GM12878 (cell line): Measurements from ENCODE around the gene TNK1. TPM values are rescaled to one million over a fixed set of nuclear protein-coding genes. Genes with fewer than 3 reads are reported as not detected.

Source experiments
- ATAC-seq: fragments of 200-7000 bp; cut with Tn5 transposase; 3 replicates; pipeline ENCODE4 v1.9.1; 2020; ENCODE audit warnings: mild to moderate bottlenecking, moderate library complexity
- BruUV-seq: library from RNA; stranded (reverse); fragments of 400-500 nt; replicated peaks from 2 replicates; lab custom pipeline; 2021; lab: Mats Ljungman, UMichigan
- CTCF ChIA-PET: fragments of 300-600 bp; sonication (Branson Sonifier 250); formaldehyde crosslinking; extraction: SDS; loops from one replicate; lab custom pipeline; 2021; ENCODE audit warnings: inconsistent platforms; lab: Yijun Ruan, JAX
- POLR2A ChIA-PET: fragments of 350-600 bp; formaldehyde crosslinking; extraction: SDS; loops from one replicate; lab custom pipeline; 2021; ENCODE audit warnings: inconsistent platforms; lab: Charles Lee
- RAD21 ChIA-PET: fragments of 300-600 bp; sonication (Branson Sonifier 250); formaldehyde crosslinking; loops from one replicate; lab custom pipeline; 2023; ENCODE audit warnings: antibody characterized with exemption; ENCODE audit not compliant: unreplicated experiment; lab: Charles Lee
- SMC1A ChIA-PET: fragments of 300-600 bp; sonication (Branson Sonifier 250); formaldehyde crosslinking; loops from one replicate; lab custom pipeline; 2023; ENCODE audit not compliant: unreplicated experiment, uncharacterized antibody; lab: Charles Lee
- DNase-seq: peaks from one replicate; pipeline ENCODE4 v3.0.0-alpha.2; 2011; ENCODE audit warnings: low read depth, low spot score
- FAIRE-seq: peaks from 3 replicates; lab custom pipeline; 2011; peaks lifted over from hg19 to GRCh38; lab: Jason Lieb, UNC
- H2AFZ ChIP-seq: 2 replicates; pipeline ENCODE4 v1.6.0; 2011; ENCODE audit warnings: low read depth, low read length, control low read depth; ENCODE audit not compliant: control insufficient read depth
- H3K27ac ChIP-seq: 2 replicates; pipeline ENCODE4 v1.5.1; 2011; ENCODE audit warnings: control low read depth; ENCODE audit not compliant: control insufficient read depth, insufficient read depth
- H3K27me3 ChIP-seq, 2 experiments: replicated peaks in 1 of 2; 2 replicates each; pipeline versions ENCODE4 v1.6.0 to v1.6.1; 2011; ENCODE audit warnings: low read length in 1 of 2; ENCODE audit not compliant: control insufficient read depth in 2 of 2, insufficient read depth in 2 of 2
- H3K36me3 ChIP-seq, 2 experiments: 2 replicates each; pipeline ENCODE4 v1.5.1; 2011; ENCODE audit warnings: low read length in 1 of 2; ENCODE audit not compliant: control insufficient read depth in 2 of 2, insufficient read depth in 2 of 2
- H3K4me1 ChIP-seq: 2 replicates; pipeline ENCODE4 v1.6.1; 2011; ENCODE audit warnings: mild to moderate bottlenecking, low read length, moderate library complexity, mixed read lengths; ENCODE audit not compliant: control insufficient read depth, insufficient read depth
- H3K4me2 ChIP-seq: 2 replicates; pipeline ENCODE4 v1.6.0; 2011; ENCODE audit warnings: control low read depth; ENCODE audit not compliant: control insufficient read depth, insufficient read depth
- H3K4me3 ChIP-seq: fragments of 200-600 bp; sonication (generic); 2 replicates; pipeline ENCODE4 v1.5.1; 2016
- H3K79me2 ChIP-seq: 2 replicates; pipeline ENCODE4 v1.6.0; 2011; ENCODE audit warnings: low read length; ENCODE audit not compliant: control insufficient read depth, insufficient read depth
- H3K9ac ChIP-seq: 2 replicates; pipeline ENCODE4 v1.8.0; 2011; ENCODE audit warnings: low read length, control low read depth, mixed read lengths; ENCODE audit not compliant: control insufficient read depth, insufficient read depth
- H3K9me3 ChIP-seq: replicated peaks from 3 replicates; pipeline ENCODE4 v1.5.1; 2011; ENCODE audit warnings: mild to moderate bottlenecking, low read length; ENCODE audit not compliant: control insufficient read depth, insufficient read depth
- H4K20me1 ChIP-seq: 2 replicates; pipeline ENCODE4 v1.6.0; 2011; ENCODE audit not compliant: control insufficient read depth, insufficient read depth
- ATF2 ChIP-seq: IDR thresholded peaks from 2 replicates; pipeline ENCODE4 v1.6.1; 2012; ENCODE audit warnings: low read length, inconsistent platforms
- CBFB ChIP-seq: IDR thresholded peaks from 2 replicates; pipeline ENCODE4 v1.6.1; 2016; ENCODE audit warnings: antibody characterized with exemption, low read depth
- DPF2 ChIP-seq: fragments of 450-650 bp; IDR thresholded peaks from 2 replicates; pipeline ENCODE4 v1.6.1; 2017; ENCODE audit warnings: mild to moderate bottlenecking
- EP300 ChIP-seq, 2 experiments: fragments of 150-350 bp in 1 of 2; IDR thresholded peaks; 2 replicates each; pipeline ENCODE4 v1.6.1; 2011 to 2012; ENCODE audit warnings: low read depth in 2 of 2, low read length in 2 of 2, borderline replicate concordance in 1 of 2, improper control_type of control experiment in 1 of 2, inconsistent platforms in 1 of 2; ENCODE audit not compliant: control insufficient read depth in 1 of 2
- FOXK2 ChIP-seq: fragments of 450-650 bp; IDR thresholded peaks from 2 replicates; pipeline ENCODE4 v1.6.1; 2017; ENCODE audit warnings: mild to moderate bottlenecking, moderate library complexity
- FOXM1 ChIP-seq: IDR thresholded peaks from 2 replicates; pipeline ENCODE4 v1.6.1; 2012; ENCODE audit warnings: low read depth, mild to moderate bottlenecking, inconsistent platforms, low read length, moderate library complexity
- GABPA ChIP-seq: IDR thresholded peaks from 2 replicates; pipeline ENCODE4 v1.6.1; 2014; ENCODE audit warnings: antibody characterized with exemption, low read depth, mild to moderate bottlenecking, inconsistent platforms
- LARP7 ChIP-seq: fragments of 450-650 bp; IDR thresholded peaks from 2 replicates; pipeline ENCODE4 v1.6.1; 2017; ENCODE audit warnings: mild to moderate bottlenecking
- MEF2A ChIP-seq: IDR thresholded peaks from 2 replicates; pipeline ENCODE4 v1.6.1; 2011; ENCODE audit warnings: low read depth, mild to moderate bottlenecking, low read length, moderate library complexity; ENCODE audit not compliant: insufficient read depth
- MTA2 ChIP-seq: fragments of 450-650 bp; IDR thresholded peaks from 2 replicates; pipeline ENCODE4 v1.6.1; 2016; ENCODE audit warnings: low read depth, mild to moderate bottlenecking, moderate library complexity
- MTA3 ChIP-seq: IDR thresholded peaks from 2 replicates; pipeline ENCODE4 v1.6.1; 2012; ENCODE audit warnings: low read length, inconsistent platforms, borderline replicate concordance
- NR2F1 ChIP-seq: fragments of 450-650 bp; conservative IDR thresholded peaks from 2 replicates; pipeline ENCODE4 v1.6.1; 2017; ENCODE audit warnings: mild to moderate bottlenecking
- PAX5 ChIP-seq: IDR thresholded peaks from 2 replicates; pipeline ENCODE4 v1.6.1; 2011; ENCODE audit warnings: low read depth, low read length, borderline replicate concordance
- RB1 ChIP-seq: fragments of 450-650 bp; formaldehyde crosslinking; IDR thresholded peaks from 2 replicates; pipeline ENCODE4 v1.6.1; 2017; ENCODE audit warnings: mild to moderate bottlenecking, borderline replicate concordance
- STAT1 ChIP-seq: fragments of 450-650 bp; conservative IDR thresholded peaks from 2 replicates; pipeline ENCODE4 v1.6.1; 2014; ENCODE audit warnings: antibody characterized with exemption, mild to moderate bottlenecking
- WGBS: methylation state at CpG from one replicate; pipeline ENCODE4 v1.1.6; 2016; ENCODE audit warnings: low lambda C conversion rate; ENCODE audit not compliant: insufficient replicate concordance, insufficient coverage; ENCODE audit errors: missing lambda C conversion rate; 5-methylcytosine and 5-hydroxymethylcytosine counted together
- in situ Hi-C: fragments of 300-500 bp; cut with MboI; formaldehyde crosslinking; loops from 9 replicates; pipeline ENCODE4 v1.14.3; 2018; ENCODE audit warnings: mixed read lengths
- intact Hi-C: fragments of 100-400 bp; cut with micrococcal nuclease; formaldehyde crosslinking; loops from one replicate; pipeline ENCODE4 v1.14.2; 2022; ENCODE audit not compliant: unreplicated experiment
- polyA plus RNA-seq, 11 experiments: library from polyadenylated mRNA; depleted of rRNA in 4 of 11; unstranded in 6 of 11; stranded (reverse) in 5 of 11; fragments of >200 nt; fragmentation: Nextera tagmentation in 4 of 11; fragmentation: Illumina TruSeq in 1 of 11; extraction: Ambion mirVana in 4 of 11; extraction: Trizol in 1 of 11; gene quantifications; 1 replicate in 1 of 11; 2 replicates in 10 of 11; pipeline versions ENCODE4 v1.2.1 to v1.2.3, GENCODE V29; 2011 to 2016; ENCODE audit warnings: inconsistent platforms in 2 of 11, missing spikeins in 2 of 11, low read depth in 1 of 11
- total RNA-seq, 4 experiments: library from RNA; depleted of rRNA in 3 of 4; stranded (reverse); fragments of >200 nt in 3 of 4; fragmentation: Illumina TruSeq in 1 of 4; extraction: Trizol in 1 of 4; gene quantifications; 2 replicates each; pipeline versions ENCODE4 v1.2.1 to v1.2.3, GENCODE V29; 2013 to 2021
- TF ChIP-seq, protein P1 (sequence below): fragments of 150-350 bp; IDR thresholded peaks from 2 replicates; pipeline ENCODE4 v1.6.1; 2014; ENCODE audit warnings: mild to moderate bottlenecking, low read depth, low read length
- TF ChIP-seq, protein P2 (sequence below): fragments of 450-650 bp; IDR thresholded peaks from 2 replicates; pipeline ENCODE4 v1.6.1; 2017; ENCODE audit warnings: low read depth, mild to moderate bottlenecking, moderate library complexity

The TNK1 gene
- total and polyA plus RNA-seq, 10 of the 15 experiments (the other 5 are each of a cell fraction or from before 2014, with no cell fraction given): 0.06 to 2.5 (median 0.70) TPM

DNA sequence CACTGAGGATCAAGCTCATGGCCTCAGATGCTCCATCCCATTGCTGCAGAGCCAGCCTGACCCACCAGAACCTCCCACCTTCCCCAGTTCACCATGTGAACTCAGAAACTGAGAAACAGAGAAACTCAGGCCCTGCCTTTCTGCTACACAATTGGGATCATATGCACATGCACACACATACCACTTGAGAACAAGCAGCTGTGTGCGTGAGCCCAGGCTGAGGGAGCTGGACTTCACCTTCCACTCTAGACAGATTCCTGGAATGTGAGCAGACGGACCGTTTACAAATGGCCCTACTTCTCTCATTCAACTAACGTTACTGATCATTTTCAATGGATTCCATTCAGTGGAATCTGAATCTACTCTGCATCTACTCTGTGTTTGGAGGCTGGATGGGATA is 42.8 kb downstream of the TNK1 start (continued):
- TF ChIP-seq, protein P1, sequence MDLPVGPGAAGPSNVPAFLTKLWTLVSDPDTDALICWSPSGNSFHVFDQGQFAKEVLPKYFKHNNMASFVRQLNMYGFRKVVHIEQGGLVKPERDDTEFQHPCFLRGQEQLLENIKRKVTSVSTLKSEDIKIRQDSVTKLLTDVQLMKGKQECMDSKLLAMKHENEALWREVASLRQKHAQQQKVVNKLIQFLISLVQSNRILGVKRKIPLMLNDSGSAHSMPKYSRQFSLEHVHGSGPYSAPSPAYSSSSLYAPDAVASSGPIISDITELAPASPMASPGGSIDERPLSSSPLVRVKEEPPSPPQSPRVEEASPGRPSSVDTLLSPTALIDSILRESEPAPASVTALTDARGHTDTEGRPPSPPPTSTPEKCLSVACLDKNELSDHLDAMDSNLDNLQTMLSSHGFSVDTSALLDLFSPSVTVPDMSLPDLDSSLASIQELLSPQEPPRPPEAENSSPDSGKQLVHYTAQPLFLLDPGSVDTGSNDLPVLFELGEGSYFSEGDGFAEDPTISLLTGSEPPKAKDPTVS: no peak
- TF ChIP-seq ATF2 (no peak), GABPA (no peak), EP300 (IDR thresholded peaks at IDR 0.05; ENCODE audit: borderline replicate concordance in 1 of 2, control insufficient read depth in 1 of 2, low read depth in 2 of 2, low read length in 2 of 2) (no peak), FOXK2 (no peak), CBFB (no peak), NR2F1 (no peak), FOXM1 (no peak), PAX5 (no peak)
- TF ChIP-seq, all 136 proteins: peak for 0

GRCh38 chr17:7425316-7425715 is 44.4 kb downstream of the TNK1 start, which contains the start of gene SPEM2:
TSS of gene SPEM2 (plus strand) at chr17:7425616. CDS start at chr17:7425689, 73 bp downstream.
- no peak within 1 kb of the TSS for H3K4me3 ChIP-seq
- H3K27ac ChIP-seq: no peak within 1 kb of the TSS
- no peak within 1 kb of the TSS for H3K9ac ChIP-seq
- H3K9me3 ChIP-seq: no peaks in the 10 kb centered on the region
- TF ChIP-seq, protein P2, sequence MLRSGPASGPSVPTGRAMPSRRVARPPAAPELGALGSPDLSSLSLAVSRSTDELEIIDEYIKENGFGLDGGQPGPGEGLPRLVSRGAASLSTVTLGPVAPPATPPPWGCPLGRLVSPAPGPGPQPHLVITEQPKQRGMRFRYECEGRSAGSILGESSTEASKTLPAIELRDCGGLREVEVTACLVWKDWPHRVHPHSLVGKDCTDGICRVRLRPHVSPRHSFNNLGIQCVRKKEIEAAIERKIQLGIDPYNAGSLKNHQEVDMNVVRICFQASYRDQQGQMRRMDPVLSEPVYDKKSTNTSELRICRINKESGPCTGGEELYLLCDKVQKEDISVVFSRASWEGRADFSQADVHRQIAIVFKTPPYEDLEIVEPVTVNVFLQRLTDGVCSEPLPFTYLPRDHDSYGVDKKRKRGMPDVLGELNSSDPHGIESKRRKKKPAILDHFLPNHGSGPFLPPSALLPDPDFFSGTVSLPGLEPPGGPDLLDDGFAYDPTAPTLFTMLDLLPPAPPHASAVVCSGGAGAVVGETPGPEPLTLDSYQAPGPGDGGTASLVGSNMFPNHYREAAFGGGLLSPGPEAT: no peak
- TF ChIP-seq MEF2A (no peak), STAT1 (no peak), LARP7 (no peak), MTA2 (no peak), RB1 (no peak), MTA3 (no peak), DPF2 (no peak)
- H3K36me3 ChIP-seq: no peaks in the 10 kb centered on the region
- ChIA-PET POLR2A (no interaction called here), CTCF (no interaction called here), RAD21 (interaction anchor here (1.3 kb wide), 1 partner anchor 10 kb away, joined by 3 read pairs; the partner anchor contains the start of gene TMEM102), SMC1A (no interaction called here)
- 27% methylated on average over 7 of the region's 7 CpGs for WGBS
- H4K20me1 ChIP-seq: no peaks in the 10 kb centered on the region
- H3K79me2 ChIP-seq: no peaks in the 10 kb centered on the region
- FAIRE-seq: no peak
- no peaks in the 10 kb centered on the region for H3K4me1 ChIP-seq
- in situ Hi-C loops (no loop called here), intact Hi-C loops (no loop called here)
- BruUV-seq: no TSS peak
- no peak for DNase-seq
- ATAC-seq: no peak
- no peak within 1 kb of the TSS for H3K4me2 ChIP-seq
- H3K27me3 ChIP-seq: no peaks in the 10 kb centered on the region; a peak in 1 of 4 replicates
- no peak within 1 kb of the TSS for H2AFZ ChIP-seq
